NK-92 (cell line): ENCODE results near the gene SREK1IP1.

Source experiments
- DNase-seq: peaks from one replicate; lab custom pipeline; 2025; ENCODE audit not compliant: unreplicated experiment; lab: John Stamatoyannopoulos, UW

Gene SREK1IP1

DNA sequence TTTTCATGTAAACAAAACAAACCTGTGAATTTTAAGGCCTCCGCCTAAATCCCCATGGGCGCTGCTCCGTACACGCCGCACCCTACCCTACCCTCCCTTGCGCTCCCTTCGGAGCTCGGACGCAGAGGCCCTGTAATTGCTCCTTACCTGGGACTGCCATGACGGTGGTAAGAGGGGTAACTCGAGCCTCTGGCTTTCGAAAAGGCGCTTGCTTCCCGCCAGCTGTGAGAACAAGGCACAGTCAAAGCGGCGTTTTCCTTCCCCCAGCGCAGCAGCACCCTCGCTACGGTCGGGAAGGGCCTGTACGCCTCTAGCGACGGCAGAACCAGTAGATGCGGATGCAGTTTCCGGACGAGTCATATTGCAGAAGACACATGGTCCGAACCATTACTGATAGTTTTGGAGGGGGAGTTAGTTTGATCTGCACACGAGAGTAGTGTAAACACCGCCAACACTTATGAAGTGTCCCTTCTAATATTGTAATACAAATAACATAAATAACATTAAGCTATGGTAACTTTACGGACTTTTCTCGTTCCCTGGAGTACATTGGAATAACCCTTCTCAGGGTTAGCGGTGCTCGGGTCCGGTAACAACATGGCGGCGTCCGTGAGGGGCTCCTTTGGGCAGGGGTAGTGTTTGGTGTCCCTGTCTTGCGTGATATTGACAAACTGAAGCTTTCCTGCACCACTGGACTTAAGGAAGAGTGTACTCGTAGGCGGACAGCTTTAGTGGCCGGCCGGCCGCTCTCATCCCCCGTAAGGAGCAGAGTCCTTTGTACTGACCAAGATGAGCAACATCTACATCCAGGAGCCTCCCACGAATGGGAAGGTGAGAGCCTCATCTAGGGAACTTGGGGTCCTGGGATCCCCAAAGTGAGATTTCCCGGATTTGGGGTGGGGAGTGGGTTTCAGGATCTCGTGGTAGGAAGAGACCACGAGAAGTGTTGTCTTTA, at the start of gene SREK1IP1, which contains the start of gene CWC27:
SREK1IP1 (minus strand) TSS at position 334 of the 955 bp plus-strand sequence; CDS start at position 160, 174 bp downstream.
CWC27 (plus strand) TSS at position 573 of the 955 bp plus-strand sequence; CDS start at position 790, 217 bp downstream.
- DNase-seq = no peak

DNA sequence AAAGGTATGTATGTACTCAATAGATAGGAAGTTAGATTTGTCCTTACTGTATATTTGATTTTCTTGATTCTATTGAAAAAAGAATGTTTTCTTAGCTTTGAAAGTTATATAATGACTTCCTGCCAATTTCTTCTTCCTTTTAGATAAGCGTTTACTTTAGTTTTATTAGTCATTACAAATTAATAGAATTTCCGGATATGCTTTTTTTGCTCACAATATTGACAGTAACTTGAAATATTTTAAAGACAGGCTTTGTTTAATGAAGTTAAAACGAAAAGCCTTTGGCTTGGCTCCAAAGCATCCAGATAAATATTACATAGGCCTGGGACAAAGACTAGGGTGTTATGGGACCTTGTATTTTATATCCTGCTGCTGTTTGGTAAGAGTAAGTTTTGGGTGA, 49.8 kb upstream of the SREK1IP1 start:
- no peak for DNase-seq

DNA sequence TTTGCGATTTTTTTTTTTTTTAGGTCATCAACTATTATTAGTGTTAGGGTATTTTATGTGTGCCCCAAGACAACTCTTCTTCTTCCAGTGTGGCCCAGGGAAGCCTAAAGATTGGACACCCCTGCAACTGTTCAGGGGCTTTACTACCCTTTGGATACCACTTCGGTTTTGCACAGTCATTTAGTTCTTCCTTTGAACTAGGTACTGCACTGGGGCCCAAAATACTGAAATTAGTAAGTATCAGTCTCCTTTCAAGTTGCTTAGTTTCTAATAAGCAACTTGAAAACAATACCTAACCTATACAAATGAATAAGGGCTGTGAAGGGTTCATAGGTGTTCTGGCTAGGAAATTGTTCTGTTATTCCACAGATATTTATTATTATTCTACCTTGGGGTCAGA, 45.6 kb upstream of the SREK1IP1 start:
- DNase-seq = no peak

DNA sequence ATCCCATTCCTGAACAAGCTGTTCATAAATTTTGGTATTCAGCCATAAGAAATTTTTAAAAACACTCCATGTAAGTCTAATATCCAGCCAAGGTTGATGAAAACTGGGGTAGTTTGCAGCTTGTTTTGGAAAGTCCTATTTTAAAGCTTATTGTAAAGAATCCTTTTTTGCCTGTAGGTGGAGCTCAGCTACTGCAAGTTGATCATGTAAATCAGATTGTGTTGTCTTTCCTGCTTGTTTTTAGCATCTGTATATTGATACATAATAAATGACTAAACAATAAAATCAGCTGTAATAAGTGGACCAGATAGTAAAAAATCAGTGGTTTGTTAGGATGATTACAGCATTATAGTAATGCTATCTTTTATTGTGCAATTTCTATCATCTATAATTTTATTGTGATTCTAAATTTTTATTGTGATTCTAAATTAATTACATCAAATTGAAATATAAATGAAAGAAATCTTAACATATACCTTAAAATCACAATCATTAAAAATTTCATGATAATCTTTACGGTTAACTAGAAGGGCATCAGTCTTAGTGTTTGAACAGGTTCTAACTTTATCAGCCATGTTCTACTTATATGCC, 42.7 kb upstream of the SREK1IP1 start:
- DNase-seq = no peak

DNA sequence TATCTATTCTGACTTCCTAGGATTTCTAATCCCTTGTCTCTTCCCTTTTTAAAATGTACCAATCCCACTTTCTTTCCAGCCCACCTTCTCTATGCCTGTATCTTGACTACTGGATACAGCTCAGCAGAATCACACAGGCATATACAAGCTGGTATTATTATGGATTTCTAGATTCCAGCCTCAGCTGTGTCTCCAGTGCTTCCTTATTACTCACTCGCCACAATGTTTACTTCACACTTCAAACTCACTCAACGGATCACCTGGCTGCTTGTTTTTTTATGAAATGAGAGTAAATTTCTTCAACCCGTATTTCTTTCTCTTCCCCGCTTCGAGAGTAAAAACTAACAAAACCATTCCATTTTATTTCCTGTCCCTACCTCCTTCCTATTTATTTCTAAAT, 39.0 kb upstream of the SREK1IP1 start:
- no peak for DNase-seq

DNA sequence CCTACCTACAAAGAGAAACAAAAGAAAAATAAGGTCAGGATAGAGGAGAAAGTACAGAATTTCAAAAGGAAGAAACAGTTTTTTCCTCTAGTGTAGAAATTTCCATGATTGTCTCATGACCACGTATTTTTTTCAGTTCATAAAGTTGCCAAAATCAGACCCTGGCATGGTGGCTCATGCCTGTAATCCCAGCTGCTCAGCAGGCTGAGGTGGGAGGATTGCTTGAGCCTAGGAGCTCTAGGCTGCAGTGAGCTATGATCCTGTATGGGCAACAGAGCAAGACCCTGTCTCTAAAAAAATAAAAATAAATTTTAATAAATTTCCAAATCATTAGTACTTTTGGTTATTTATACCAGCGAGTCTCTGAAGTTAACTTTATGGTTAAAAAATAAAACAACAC, 38.0 kb upstream of the SREK1IP1 start:
- no peak for DNase-seq

DNA sequence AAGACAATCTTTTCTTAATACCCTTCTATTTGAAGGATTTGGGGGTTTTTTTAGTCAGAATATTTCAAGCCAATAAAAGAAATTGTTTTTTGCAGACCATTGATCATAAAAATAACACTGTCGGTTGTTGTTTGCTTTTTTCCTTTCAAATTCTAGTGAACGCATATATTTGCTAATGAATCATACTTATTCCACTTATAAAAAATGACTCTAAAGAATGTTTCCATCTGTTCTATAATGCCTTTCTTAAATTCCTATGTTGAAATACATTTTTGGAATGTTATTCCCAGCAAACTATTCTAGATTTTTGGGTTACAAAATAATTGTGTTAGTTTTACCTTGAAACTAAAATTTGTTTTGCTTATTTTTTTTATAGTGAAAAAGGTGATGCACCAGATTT, 32.4 kb upstream of the SREK1IP1 start:
- DNase-seq = no peak

DNA sequence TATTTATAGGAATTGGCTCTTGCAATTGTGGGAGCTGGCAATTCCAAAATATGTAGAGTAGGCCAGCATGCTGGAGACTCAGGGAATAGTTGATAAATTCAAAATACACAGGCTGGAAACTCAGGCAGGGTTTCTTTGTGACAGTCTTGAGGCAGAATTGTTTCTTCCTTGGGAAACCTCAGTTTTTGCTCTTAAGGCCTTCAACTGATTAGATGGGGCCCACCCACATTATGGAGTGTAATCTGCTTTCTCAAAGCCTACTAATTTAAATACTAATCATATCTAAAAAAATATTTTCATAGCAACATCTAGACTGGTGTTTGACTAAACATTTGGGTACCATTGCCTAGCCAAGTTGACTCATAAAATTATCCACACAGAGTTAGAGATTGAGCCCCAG, 27.8 kb upstream of the SREK1IP1 start:
- no peak for DNase-seq

DNA sequence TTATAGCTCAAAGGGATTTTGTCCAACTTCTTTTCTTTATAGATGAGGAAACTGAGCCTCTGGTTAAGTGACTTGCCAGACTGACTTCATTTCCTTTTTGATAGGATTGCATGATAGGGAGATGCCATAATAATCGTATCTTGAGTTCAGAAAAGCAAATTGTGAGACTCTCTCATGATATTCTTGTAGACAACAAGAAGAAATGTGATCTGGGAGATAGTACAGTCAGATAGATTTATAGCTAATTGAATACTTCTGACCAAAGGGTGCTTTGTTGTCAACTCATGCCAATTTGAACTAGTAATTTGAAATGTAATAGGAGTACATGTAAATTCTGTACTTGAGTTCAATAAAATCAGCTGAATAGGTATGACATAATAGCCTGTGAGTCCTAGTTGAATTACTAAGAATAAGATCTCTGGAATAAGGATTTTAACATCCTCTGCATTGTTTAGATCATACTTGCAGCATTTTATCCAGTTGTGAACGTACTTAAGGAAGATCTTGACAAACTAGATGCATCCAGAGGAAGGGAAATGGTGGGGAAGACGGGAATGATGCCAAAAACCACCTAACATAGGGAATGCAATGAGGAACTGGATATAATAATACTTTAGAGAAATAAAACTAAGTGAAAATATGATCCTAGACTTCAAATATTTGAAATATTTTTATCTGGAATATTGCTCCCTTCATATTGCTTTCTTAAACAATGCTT, 25.7 kb upstream of the SREK1IP1 start:
- no peak for DNase-seq

DNA sequence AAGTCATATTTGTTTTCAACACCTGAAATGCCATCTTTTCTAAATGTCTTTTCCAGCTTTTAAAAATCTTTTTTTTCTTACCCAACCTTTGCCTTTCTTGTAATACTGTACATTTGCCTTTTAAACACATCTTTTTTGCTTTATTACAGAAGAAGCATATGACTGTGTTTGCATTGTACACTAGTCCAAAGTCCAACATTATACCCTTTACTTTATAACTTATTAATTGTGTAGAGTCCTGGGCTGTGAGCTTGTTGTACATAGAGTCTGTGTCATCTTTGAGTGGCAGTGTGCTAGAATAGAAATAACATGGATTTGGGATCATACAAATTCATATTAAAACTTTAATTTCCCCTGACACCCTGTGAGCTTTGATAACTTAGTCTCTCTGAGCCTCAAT, 24.0 kb upstream of the SREK1IP1 start:
- no peak for DNase-seq

DNA sequence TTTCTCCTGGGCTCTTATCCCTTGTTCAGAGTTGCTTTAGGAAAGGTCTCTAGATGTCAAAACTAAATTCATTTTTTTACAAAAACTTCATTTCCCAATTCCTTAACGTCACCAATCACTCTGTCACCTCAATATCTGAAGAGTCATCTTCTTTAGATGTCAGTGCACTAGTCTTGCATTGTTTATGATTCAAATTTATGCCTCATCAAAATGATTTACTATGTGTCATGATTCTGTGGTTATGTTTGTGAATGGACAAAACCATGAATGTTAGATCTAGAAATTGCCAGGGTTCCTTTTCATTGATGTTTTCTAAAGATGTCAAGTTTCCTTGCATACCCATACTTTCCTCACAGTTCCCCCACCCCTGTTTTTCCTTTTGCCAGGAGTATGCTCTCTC, 21.7 kb upstream of the SREK1IP1 start:
- DNase-seq = no peak

DNA sequence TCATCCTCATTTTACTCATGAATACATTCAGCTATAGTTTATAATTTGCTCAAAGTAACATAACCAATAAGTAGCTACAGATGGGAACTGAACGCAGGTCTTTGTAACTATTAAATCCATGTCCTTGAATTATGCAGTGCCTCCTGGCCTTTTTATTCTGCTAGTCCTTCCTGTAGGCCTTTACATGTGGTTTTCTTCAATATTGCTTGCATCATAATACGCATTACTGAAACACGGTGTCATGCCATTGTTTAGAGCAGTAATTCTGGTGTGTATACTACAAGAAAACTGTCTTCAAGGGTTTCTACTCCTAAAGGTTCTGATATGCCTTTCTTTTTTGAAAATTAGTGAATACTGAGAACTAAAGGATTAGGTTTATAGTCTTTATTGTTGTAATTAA, 21.0 kb upstream of the SREK1IP1 start:
- DNase-seq = no peak

DNA sequence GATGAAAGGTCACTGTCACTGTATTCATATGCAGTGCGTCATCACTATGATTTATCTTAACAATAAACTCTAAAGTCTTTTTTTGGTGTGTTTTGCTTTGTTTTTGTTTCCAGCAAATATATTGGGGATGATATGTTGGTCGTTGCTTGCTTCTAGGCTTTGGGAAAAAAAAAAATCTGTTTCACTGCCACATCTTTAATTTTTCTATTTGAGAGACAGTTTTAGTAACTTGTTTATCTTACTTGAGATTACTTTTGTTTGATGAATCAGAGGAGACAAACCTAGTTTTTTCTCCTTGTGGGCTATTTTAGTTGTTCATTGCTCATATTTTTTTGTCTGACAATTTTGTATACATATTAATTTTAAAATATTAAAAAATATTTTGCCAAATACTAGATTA, 19.7 kb upstream of the SREK1IP1 start:
- DNase-seq = no peak

DNA sequence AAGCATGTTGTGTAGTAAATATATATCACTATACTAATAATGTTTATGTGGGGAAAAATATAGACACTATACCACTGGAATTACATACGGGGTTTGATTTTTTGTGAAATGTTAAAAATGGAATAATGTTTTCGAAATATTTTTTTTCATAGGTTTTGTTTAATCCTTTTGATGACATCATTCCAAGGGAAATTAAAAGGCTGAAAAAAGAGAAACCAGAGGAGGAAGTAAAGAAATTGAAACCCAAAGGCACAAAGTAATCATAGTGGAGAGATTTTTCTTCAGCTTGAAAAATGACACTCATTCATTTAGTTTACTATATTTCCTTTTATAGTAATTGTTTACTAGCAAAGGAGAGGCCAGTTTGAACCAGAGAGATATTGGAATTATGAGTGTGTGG, 17.9 kb upstream of the SREK1IP1 start:
- DNase-seq = no peak

DNA sequence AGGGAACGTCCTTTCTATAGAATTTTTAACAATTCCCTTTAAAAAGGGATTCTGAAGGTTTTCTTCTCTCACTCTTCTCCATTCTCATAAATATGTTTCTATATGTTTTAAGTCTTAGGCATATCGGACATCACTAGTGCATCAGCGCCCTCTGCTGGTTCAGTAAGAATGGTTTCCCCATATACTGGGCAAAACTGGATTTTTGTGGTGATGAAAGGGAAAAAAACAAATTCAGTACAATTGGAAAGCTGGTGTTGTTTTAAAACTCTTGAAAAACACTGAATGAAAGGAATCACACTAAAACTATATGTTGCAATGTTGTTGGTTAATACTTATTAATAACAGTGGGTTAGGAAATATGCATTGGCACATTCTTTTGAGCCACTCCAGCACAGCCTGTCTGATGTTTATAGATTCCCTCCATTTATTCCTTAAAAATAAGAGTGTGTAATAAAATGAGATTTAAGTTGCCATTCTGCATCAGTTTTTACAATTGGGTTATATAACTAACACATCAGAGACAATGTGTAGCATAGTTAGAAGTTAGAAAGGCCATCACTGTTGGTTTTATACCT, 16.0 kb upstream of the SREK1IP1 start:
- peak; percentile 8 for DNase-seq

DNA sequence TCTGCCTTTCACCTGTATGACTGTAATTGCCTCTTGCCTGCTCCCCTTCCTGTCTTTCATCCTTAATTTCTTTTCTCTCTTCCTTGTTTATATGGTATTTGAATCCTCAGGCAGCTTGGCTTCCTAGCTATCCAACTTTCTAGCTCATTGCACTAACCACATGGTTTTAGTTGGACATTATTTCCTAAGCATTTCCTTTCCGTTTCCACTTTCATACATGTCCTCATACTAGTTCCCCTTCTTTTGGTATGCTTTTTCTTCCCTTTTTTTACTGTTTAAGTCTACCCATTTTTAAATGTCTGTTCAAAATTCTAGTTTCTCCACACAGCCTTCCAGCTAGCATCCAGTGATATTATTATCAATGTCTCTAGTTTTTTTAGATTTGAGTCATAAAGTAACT, 6.8 kb upstream of the SREK1IP1 start:
- no peak for DNase-seq

DNA sequence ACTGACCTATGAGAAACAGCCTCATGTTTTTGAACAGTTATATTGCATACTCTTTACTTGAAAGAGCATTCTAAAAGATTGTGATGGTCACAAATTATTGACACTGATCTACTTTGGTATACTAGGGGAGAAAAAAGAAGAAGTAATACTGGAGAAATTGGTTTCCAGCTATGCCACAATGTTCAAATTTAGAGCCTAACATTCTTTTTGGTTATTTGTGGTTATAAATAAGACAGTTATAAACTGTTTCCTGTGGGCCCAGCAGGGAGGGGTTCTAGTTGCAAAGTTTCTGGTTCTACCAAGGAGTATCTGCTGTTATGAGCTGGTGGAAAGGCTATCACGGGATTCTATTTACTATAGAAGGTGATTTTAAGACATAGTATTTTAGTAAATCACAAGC, 5.0 kb upstream of the SREK1IP1 start:
- no peak for DNase-seq

DNA sequence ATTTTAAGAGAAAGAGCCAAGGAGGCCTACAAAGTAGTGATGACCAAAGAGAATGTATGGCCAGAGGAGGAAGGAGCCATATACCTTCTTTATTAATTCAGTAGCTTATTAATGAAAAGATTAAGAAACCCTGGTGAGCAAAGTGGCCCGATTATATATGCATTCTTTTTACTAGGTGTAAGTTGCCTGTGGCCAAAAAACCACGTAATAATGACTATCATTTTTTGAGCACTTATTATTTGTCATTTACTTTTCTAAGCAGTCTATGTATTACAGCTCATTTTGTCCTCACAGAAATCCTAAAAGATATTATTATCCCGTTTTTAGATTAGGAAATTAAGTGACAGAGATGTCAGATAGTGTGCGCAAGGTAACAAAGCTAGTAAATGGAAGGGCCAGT, 3.2 kb upstream of the SREK1IP1 start:
- DNase-seq = no peak

DNA sequence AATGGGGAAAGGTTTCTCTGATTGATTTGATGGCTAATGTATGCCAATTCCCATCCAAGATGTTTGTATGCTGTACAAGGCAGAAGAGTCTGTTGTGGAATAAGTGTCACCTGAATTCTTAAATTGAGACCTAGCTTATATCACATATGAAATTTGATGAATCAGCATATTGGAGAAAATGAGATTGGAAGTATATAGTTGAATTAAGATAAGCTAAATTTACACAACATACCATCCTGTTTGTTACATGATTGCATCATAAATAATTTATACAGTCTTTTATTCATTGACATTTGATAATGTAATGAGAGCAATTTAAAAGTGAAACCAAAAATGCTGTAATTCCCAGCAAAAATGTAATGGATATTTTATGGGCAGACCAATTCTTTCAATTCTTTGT, 1.4 kb upstream of the SREK1IP1 start:
- no peak for DNase-seq

DNA sequence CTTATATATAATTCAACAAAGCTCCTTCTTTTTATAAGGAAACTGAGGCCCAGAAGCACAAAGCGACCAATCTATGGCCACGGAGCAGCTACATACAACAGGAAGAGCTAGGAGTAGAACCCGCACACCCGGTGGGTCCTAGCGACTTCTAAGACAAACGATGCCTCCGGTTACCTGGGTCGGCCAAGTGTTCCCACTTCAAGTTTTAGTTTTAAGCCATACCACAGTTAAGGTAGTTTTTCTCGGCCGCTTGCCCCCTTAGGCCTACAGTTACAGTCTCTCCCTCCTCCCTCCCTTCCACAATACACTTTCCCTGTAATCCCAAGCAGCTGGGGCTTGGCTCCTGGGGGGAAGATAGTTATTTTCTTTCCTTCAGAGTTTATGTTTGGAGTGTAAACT, 533 bp downstream of the SREK1IP1 start:
- no peak for DNase-seq

DNA sequence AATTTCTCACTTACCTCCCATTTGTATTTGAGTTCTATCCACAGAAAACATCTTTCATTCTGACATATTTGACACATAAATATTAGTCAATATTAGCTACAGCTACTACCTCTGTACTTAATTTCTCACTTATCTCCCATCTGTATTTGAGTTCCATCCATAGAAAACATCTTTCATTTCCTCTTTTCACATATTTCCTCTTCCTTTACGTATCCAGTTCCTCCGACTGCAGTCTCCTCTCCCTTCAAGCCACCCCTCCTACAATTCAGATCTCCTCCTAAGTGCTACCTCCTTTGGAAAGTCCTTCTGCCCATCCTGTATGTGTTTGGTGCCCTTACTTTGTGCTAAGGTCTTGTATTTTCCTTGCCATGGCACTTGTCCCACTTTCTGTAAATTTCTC, 1.6 kb downstream of the SREK1IP1 start:
- DNase-seq = no peak
